OCI-LY3 (cell line): ENCODE data around the gene PLEKHA7.

Experiments used
- CTCF ChIP-seq: fragments of 200-600, 300-600 bp; sonication (generic); IDR thresholded peaks from 2 replicates; pipeline ENCODE4 v1.5.1; 2014; ENCODE audit warnings: antibody characterized with exemption, low read length, low read depth
- EZH2phosphoT487 ChIP-seq: fragments of 200-600 bp; shearing (Covaris generic); IDR thresholded peaks from 2 replicates; pipeline ENCODE4 v1.6.1; 2018; ENCODE audit warnings: antibody characterized with exemption, mixed run types, low read depth

- TF ChIP-seq CTCF (no peak), EZH2phosphoT487 (no peak)
These were observed 20.7 kb downstream of the PLEKHA7 start for GRCh38 chr11:16993495-16993894.
